ENCODE data around the gene ACADVL.

ACADVL gene

DNA sequence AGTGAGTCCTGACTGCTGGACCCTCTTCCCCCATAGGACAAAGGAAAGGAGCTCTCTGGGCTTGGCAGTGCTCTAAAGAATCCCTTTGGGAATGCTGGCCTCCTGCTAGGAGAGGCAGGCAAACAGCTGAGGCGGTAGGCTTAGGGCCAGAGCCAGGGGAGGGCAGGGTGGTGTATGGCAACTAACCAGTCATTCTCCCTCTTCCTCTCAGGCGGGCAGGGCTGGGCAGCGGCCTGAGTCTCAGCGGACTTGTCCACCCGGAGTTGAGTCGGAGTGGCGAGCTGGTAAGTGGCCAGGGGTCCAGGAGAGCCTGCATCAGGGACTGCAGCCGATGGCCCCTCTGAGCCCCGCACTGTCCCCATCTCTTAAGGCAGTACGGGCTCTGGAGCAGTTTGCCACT is 4.4 kb downstream of the ACADVL start:
- peaks cover 80% of the 10 kb centered on the region for H3K36me3 ChIP-seq (ENCODE audit: insufficient read depth, low read length)
- H3K27ac ChIP-seq, result no peak overlapping the region
- H3K9ac ChIP-seq (ENCODE audit: insufficient read length), result no peak overlapping the region
- no peaks in the 10 kb centered on the region for H3K9me3 ChIP-seq (ENCODE audit: low read depth, low read length)
- DNase-seq (ENCODE audit: low read depth, low spot score), result no peak
- no peak overlapping the region for H3K4me3 ChIP-seq
- TF ChIP-seq POLR2AphosphoS5 (IDR thresholded peaks at IDR 0.05; ENCODE audit: borderline replicate concordance, low read depth, low read length) (no peak), FOXP2 (optimal IDR thresholded peaks at IDR 0.05; ENCODE audit: control extremely low read depth, extremely low read length, insufficient read depth) (no peak), EZH2 (IDR thresholded peaks at IDR 0.05) (no peak)

DNA sequence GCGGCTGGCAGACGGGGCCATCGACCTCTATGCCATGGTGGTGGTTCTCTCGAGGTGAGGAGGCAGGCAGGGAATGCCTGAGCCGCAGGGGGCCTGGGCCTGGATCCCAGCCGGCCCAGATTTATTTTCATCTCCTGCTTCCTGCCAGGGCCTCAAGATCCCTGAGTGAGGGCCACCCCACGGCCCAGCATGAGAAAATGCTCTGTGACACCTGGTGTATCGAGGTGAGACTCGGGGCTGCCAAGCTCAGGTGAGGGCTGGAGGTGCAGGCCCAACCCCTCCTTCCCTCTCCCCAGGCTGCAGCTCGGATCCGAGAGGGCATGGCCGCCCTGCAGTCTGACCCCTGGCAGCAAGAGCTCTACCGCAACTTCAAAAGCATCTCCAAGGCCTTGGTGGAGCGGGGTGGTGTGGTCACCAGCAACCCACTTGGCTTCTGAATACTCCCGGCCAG is 4.9 kb downstream of the ACADVL start:
- Histone ChIP-seq H3K4me3 (no peak overlapping the region), H3K9ac (ENCODE audit: insufficient read length) (no peak overlapping the region), H3K27ac (no peak overlapping the region; the same call in 1 of the 2 replicates), H3K36me3 (ENCODE audit: insufficient read depth, low read length) (peaks cover 86% of the 10 kb centered on the region), H3K9me3 (ENCODE audit: low read depth, low read length) (no peaks in the 10 kb centered on the region)
- no peak for DNase-seq (ENCODE audit: low read depth, low spot score)
- TF ChIP-seq FOXP2 (optimal IDR thresholded peaks at IDR 0.05; ENCODE audit: control extremely low read depth, extremely low read length, insufficient read depth) (no peak), POLR2AphosphoS5 (IDR thresholded peaks at IDR 0.05; ENCODE audit: borderline replicate concordance, low read depth, low read length) (no peak), EZH2 (IDR thresholded peaks at IDR 0.05) (no peak)

- Histone ChIP-seq H3K36me3 (ENCODE audit: insufficient read depth, low read length) (peaks cover 95% of the 10 kb centered on the region), H3K27ac (peak overlapping the region; percentile 60), H3K9ac (ENCODE audit: insufficient read length) (no peak overlapping the region), H3K9me3 (ENCODE audit: low read depth, low read length) (no peaks in the 10 kb centered on the region), H3K4me3 (no peak overlapping the region)
- TF ChIP-seq FOXP2 (optimal IDR thresholded peaks at IDR 0.05; ENCODE audit: control extremely low read depth, extremely low read length, insufficient read depth), result no peak
- DNase-seq (ENCODE audit: low read depth, low spot score), result no peak
Observed at GRCh38 chr17:7225711-7226331, 6.1 kb downstream of the ACADVL start.

GRCh38 chr17:7226721-7227710 is 7.3 kb downstream of the ACADVL start:
- TF ChIP-seq FOXP2 (optimal IDR thresholded peaks at IDR 0.05; ENCODE audit: control extremely low read depth, extremely low read length, insufficient read depth), result no peak
- no peak for TF ChIP-seq POLR2AphosphoS5 (IDR thresholded peaks at IDR 0.05; ENCODE audit: borderline replicate concordance, low read depth, low read length)
- no peak for TF ChIP-seq EZH2 (IDR thresholded peaks at IDR 0.05)
- H3K9ac ChIP-seq (ENCODE audit: insufficient read length), result no peak overlapping the region
- no peak for DNase-seq (ENCODE audit: low read depth, low spot score)
- H3K4me3 ChIP-seq, result no peak overlapping the region
- H3K9me3 ChIP-seq (ENCODE audit: low read depth, low read length), result no peaks in the 10 kb centered on the region
- H3K36me3 ChIP-seq (ENCODE audit: insufficient read depth, low read length), result peaks cover 84% of the 10 kb centered on the region
- no peak overlapping the region for H3K27ac ChIP-seq

- Histone ChIP-seq H3K36me3 (ENCODE audit: insufficient read depth, low read length) (peaks cover 66% of the 10 kb centered on the region), H3K9me3 (ENCODE audit: low read depth, low read length) (no peaks in the 10 kb centered on the region), H3K4me3 (no peak overlapping the region), H3K27ac (no peak overlapping the region), H3K9ac (ENCODE audit: insufficient read length) (no peak overlapping the region)
- TF ChIP-seq EZH2 (IDR thresholded peaks at IDR 0.05), result no peak
- TF ChIP-seq FOXP2 (optimal IDR thresholded peaks at IDR 0.05; ENCODE audit: control extremely low read depth, extremely low read length, insufficient read depth), result no peak
- TF ChIP-seq POLR2AphosphoS5 (IDR thresholded peaks at IDR 0.05; ENCODE audit: borderline replicate concordance, low read depth, low read length), result no peak
- DNase-seq (ENCODE audit: low read depth, low spot score), result no peak
Observed at GRCh38 chr17:7228920-7229319, 9.2 kb downstream of the ACADVL start.

- H3K27ac ChIP-seq, result no peak overlapping the region
- peaks cover 61% of the 10 kb centered on the region for H3K36me3 ChIP-seq (ENCODE audit: insufficient read depth, low read length)
- H3K9ac ChIP-seq (ENCODE audit: insufficient read length), result no peak overlapping the region
- TF ChIP-seq POLR2AphosphoS5 (IDR thresholded peaks at IDR 0.05; ENCODE audit: borderline replicate concordance, low read depth, low read length), result no peak
- no peak for TF ChIP-seq EZH2 (IDR thresholded peaks at IDR 0.05)
- TF ChIP-seq FOXP2 (optimal IDR thresholded peaks at IDR 0.05; ENCODE audit: control extremely low read depth, extremely low read length, insufficient read depth), result no peak
- no peak for DNase-seq (ENCODE audit: low read depth, low spot score)
- H3K4me3 ChIP-seq, result no peak overlapping the region
- H3K9me3 ChIP-seq (ENCODE audit: low read depth, low read length), result no peaks in the 10 kb centered on the region
Observed at GRCh38 chr17:7229504-7229903, 9.8 kb downstream of the ACADVL start.

GRCh38 chr17:7232114-7232513 is 12.4 kb downstream of the ACADVL start:
- TF ChIP-seq FOXP2 (optimal IDR thresholded peaks at IDR 0.05; ENCODE audit: control extremely low read depth, extremely low read length, insufficient read depth) (no peak), EZH2 (IDR thresholded peaks at IDR 0.05) (no peak), POLR2AphosphoS5 (IDR thresholded peaks at IDR 0.05; ENCODE audit: borderline replicate concordance, low read depth, low read length) (no peak)
- H3K9ac ChIP-seq (ENCODE audit: insufficient read length), result peak overlapping the region; percentile 62
- no peaks in the 10 kb centered on the region for H3K9me3 ChIP-seq (ENCODE audit: low read depth, low read length)
- no peak for DNase-seq (ENCODE audit: low read depth, low spot score)
- H3K4me3 ChIP-seq, result peak overlapping the region; percentile 80
- peaks cover 59% of the 10 kb centered on the region for H3K36me3 ChIP-seq (ENCODE audit: insufficient read depth, low read length)
- no peak overlapping the region for H3K27ac ChIP-seq

- Histone ChIP-seq H3K27ac (peak overlapping the region; percentile 80), H3K36me3 (ENCODE audit: insufficient read depth, low read length) (peaks cover 48% of the 10 kb centered on the region), H3K9ac (ENCODE audit: insufficient read length) (peak overlapping the region; percentile 88), H3K9me3 (ENCODE audit: low read depth, low read length) (no peaks in the 10 kb centered on the region), H3K4me3 (peak overlapping the region; percentile 80)
- TF ChIP-seq FOXP2 (optimal IDR thresholded peaks at IDR 0.05; ENCODE audit: control extremely low read depth, extremely low read length, insufficient read depth) (no peak), EZH2 (IDR thresholded peaks at IDR 0.05) (no peak)
- DNase-seq (ENCODE audit: low read depth, low spot score), result no peak
Observed at GRCh38 chr17:7233701-7234082, 14.0 kb downstream of the ACADVL start.
